MM.1S (cell line): ENCODE results near the gene FGD2.

Experiments
- DNase-seq: peaks from one replicate; pipeline ENCODE4 v3.0.0-alpha.2; 2015
- H2AFZ ChIP-seq: fragments of 300-600 bp; sonication (generic); 2 replicates; pipeline ENCODE4 v1.6.0; 2016; ENCODE audit warnings: antibody characterized with exemption, low read length
- H3F3A ChIP-seq: fragments of 300-600 bp; sonication (generic); 2 replicates; pipeline ENCODE4 v1.6.1; 2016; ENCODE audit warnings: mild to moderate bottlenecking, antibody characterized with exemption, low read length, moderate library complexity, mixed read lengths; ENCODE audit not compliant: insufficient read depth
- H3K27ac ChIP-seq: fragments of 300-600 bp; sonication (generic); 2 replicates; pipeline ENCODE4 v1.5.1; 2016; ENCODE audit warnings: mild to moderate bottlenecking, low read length
- H3K27me3 ChIP-seq: fragments of 300-600 bp; sonication (generic); replicated peaks from 2 replicates; pipeline ENCODE4 v1.6.0; 2016; ENCODE audit warnings: low read length; ENCODE audit not compliant: insufficient read depth
- H3K36me3 ChIP-seq: fragments of 300-600 bp; sonication (generic); replicated peaks from 2 replicates; pipeline ENCODE4 v1.6.1; 2016; ENCODE audit warnings: mild to moderate bottlenecking, low read length, mixed read lengths; ENCODE audit not compliant: insufficient read depth
- H3K4me1 ChIP-seq: fragments of 300-600 bp; sonication (generic); 2 replicates; pipeline ENCODE4 v1.6.1; 2016; ENCODE audit warnings: low read length, mixed read lengths
- H3K4me2 ChIP-seq: fragments of 300-600 bp; sonication (generic); 2 replicates; pipeline ENCODE4 v1.6.0; 2016; ENCODE audit warnings: low read depth, low read length
- H3K4me3 ChIP-seq: fragments of 300-600 bp; sonication (generic); 2 replicates; pipeline ENCODE4 v1.5.1; 2016; ENCODE audit warnings: low read length, mixed read lengths
- H3K79me2 ChIP-seq: fragments of 300-600 bp; sonication (generic); 2 replicates; pipeline ENCODE4 v1.6.1; 2016; ENCODE audit warnings: mixed run types, low read length, mixed read lengths
- H3K9ac ChIP-seq: fragments of 300-600 bp; sonication (generic); 2 replicates; pipeline ENCODE4 v1.6.1; 2016; ENCODE audit warnings: low read length, mixed read lengths
- H3K9me2 ChIP-seq: fragments of 300-600 bp; sonication (generic); replicated peaks from 2 replicates; pipeline ENCODE4 v1.6.1; 2016; ENCODE audit warnings: mild to moderate bottlenecking, low read length, mixed read lengths; ENCODE audit not compliant: insufficient read depth
- H3K9me3 ChIP-seq: fragments of 300-600 bp; sonication (generic); replicated peaks from 2 replicates; pipeline ENCODE4 v1.6.1; 2016; ENCODE audit warnings: mild to moderate bottlenecking, low read length, mixed read lengths; ENCODE audit not compliant: insufficient read depth
- H4K20me1 ChIP-seq: fragments of 300-600 bp; sonication (generic); 2 replicates; pipeline ENCODE4 v1.6.1; 2016; ENCODE audit warnings: mild to moderate bottlenecking, low read length, moderate library complexity, mixed read lengths; ENCODE audit not compliant: insufficient read depth
- EZH2 ChIP-seq: fragments of 300-600 bp; sonication (generic); optimal IDR thresholded peaks from 2 replicates; pipeline ENCODE3; 2017; ENCODE audit warnings: low read depth, mild to moderate bottlenecking, antibody characterized with exemption, low read length, mixed read lengths
- EZH2phosphoT487 ChIP-seq: fragments of 300-600 bp; sonication (generic); IDR thresholded peaks from 2 replicates; pipeline ENCODE4 v1.6.1; 2018; ENCODE audit warnings: antibody characterized with exemption, low read length
- TF ChIP-seq, protein P1 (sequence below): fragments of 300-600 bp; sonication (generic); IDR thresholded peaks from 2 replicates; pipeline ENCODE4 v1.5.1; 2016; ENCODE audit warnings: antibody characterized with exemption, low read length, mixed read lengths

Gene FGD2

DNA sequence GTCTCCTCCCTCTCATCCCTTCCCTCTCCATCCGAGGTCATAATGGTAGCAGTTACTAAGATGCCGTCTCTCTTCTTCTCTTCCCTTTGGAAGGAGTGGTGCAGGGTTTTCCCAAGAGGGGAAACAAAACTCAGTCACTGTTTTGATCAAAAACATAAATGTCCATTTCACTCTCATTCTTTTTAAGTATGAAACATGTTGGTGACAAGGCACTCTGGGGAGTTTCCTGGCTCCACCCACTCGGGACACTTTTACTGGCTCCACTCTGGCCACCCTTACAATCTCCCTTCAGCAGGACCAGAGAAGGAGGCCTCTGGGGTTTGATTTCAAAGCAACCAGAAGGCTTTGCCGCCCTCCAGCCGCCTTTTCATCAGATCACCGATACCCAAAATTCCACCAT lies 57.0 kb downstream of the FGD2 start:
- no peaks in the 10 kb centered on the region for H3K36me3 ChIP-seq
- no peak overlapping the region for H3K4me3 ChIP-seq
- no peak overlapping the region for H3K4me2 ChIP-seq
- H4K20me1 ChIP-seq = no peaks in the 10 kb centered on the region
- H3K4me1 ChIP-seq = peaks cover 20% of the 10 kb centered on the region
- no peaks in the 10 kb centered on the region for H3K79me2 ChIP-seq
- no peaks in the 10 kb centered on the region for H3K9me2 ChIP-seq
- H3K9ac ChIP-seq = no peak overlapping the region
- DNase-seq = no peak
- H3K27ac ChIP-seq = peak overlapping the region; percentile 92; the same call in 1 of the 2 replicates
- peaks cover 23% of the 10 kb centered on the region for H3F3A ChIP-seq
- no peaks in the 10 kb centered on the region for H3K27me3 ChIP-seq
- TF ChIP-seq, protein P1, sequence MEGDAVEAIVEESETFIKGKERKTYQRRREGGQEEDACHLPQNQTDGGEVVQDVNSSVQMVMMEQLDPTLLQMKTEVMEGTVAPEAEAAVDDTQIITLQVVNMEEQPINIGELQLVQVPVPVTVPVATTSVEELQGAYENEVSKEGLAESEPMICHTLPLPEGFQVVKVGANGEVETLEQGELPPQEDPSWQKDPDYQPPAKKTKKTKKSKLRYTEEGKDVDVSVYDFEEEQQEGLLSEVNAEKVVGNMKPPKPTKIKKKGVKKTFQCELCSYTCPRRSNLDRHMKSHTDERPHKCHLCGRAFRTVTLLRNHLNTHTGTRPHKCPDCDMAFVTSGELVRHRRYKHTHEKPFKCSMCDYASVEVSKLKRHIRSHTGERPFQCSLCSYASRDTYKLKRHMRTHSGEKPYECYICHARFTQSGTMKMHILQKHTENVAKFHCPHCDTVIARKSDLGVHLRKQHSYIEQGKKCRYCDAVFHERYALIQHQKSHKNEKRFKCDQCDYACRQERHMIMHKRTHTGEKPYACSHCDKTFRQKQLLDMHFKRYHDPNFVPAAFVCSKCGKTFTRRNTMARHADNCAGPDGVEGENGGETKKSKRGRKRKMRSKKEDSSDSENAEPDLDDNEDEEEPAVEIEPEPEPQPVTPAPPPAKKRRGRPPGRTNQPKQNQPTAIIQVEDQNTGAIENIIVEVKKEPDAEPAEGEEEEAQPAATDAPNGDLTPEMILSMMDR = no peak
- TF ChIP-seq EZH2 = no peak
- no peaks in the 10 kb centered on the region for H3K9me3 ChIP-seq
- H2AFZ ChIP-seq = peak overlapping the region; percentile 30; the same call in 1 of the 2 replicates

DNA sequence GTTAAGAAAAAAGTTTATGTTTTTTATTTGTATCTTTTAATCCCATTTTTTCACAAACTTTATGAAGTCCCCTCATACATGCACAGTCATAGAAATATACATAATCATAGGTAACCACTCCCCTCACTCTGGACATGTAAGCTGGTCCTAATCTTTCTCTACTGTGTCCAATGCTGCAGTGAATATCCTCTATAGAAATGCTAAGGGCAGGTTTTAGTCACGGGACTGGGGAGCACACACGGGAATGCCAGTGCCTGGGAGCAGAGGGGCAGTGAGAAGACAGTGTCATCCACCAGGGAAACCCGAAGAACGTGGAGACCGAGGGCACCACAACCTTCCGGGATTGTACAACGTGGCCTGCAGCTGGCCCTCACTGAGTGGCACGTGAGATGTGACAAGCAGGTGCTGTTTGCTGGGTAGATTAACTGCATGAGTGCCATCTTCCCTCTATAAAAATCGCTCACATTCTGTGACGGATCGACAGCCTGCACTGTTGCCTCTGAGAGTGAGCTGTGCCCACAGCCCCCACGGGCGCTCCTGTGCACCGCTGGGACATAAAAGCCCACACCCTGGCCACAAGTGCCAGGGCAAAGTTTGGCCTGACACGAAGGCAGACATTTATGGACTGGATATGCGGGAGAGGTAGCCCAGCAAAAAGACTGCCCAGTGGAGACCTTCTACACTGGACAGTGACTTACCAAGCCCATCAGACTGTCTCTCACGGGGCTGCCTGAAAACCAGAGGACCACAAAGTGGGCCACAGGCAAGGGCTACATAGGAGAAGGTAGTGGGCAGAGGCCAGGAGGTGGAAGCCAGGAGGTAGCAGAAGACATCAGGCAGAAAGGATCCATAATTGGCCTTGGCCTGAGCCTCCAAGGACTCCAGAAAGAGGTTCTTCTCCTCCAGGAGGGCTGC lies 63.2 kb downstream of the FGD2 start:
- no peak for DNase-seq
- H3K27me3 ChIP-seq = no peaks in the 10 kb centered on the region
- H3K4me3 ChIP-seq = no peak overlapping the region
- no peaks in the 10 kb centered on the region for H3K36me3 ChIP-seq
- H3K4me2 ChIP-seq = no peak overlapping the region
- H4K20me1 ChIP-seq = no peaks in the 10 kb centered on the region
- no peak overlapping the region for H3K27ac ChIP-seq
- H3F3A ChIP-seq = peaks cover 16% of the 10 kb centered on the region
- H3K9ac ChIP-seq = no peak overlapping the region
- H3K9me2 ChIP-seq = no peaks in the 10 kb centered on the region
- no peaks in the 10 kb centered on the region for H3K79me2 ChIP-seq
- TF ChIP-seq EZH2 (no peak), EZH2phosphoT487 (no peak)
- TF ChIP-seq, protein P1 = no peak
- peaks cover 21% of the 10 kb centered on the region for H3K4me1 ChIP-seq
- no peak overlapping the region for H2AFZ ChIP-seq
- H3K9me3 ChIP-seq = no peaks in the 10 kb centered on the region

DNA sequence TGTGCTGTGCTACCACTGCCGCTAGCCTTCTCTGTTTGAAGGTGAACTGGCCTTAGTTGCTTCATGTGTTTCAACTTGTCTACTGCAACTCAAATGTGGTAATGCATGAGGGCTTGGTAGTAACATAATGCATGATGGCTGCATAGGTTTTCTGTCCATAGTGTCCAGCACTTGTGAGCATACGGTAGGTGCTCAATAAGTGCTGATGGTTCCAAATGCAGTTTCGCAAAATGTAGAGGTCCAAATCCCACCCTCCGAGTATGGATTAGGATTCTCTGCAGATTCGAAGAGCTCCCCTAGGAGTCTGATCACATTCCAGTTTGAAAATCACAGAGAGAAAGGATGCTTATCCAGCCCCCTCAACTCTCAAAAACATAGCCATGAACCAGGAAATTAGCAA lies 64.2 kb downstream of the FGD2 start:
- TF ChIP-seq EZH2 = no peak
- TF ChIP-seq EZH2phosphoT487 = no peak
- TF ChIP-seq, protein P1 = no peak
- H2AFZ ChIP-seq = no peak overlapping the region
- peaks cover 21% of the 10 kb centered on the region for H3K4me1 ChIP-seq
- no peak overlapping the region for H3K27ac ChIP-seq
- no peak overlapping the region for H3K9ac ChIP-seq
- H3K9me2 ChIP-seq = no peaks in the 10 kb centered on the region
- H3K9me3 ChIP-seq = no peaks in the 10 kb centered on the region
- H4K20me1 ChIP-seq = no peaks in the 10 kb centered on the region
- no peak for DNase-seq
- no peak overlapping the region for H3K4me3 ChIP-seq
- no peak overlapping the region for H3K4me2 ChIP-seq
- no peaks in the 10 kb centered on the region for H3K79me2 ChIP-seq
- H3K27me3 ChIP-seq = no peaks in the 10 kb centered on the region
- peaks cover 16% of the 10 kb centered on the region for H3F3A ChIP-seq
- H3K36me3 ChIP-seq = no peaks in the 10 kb centered on the region
